Lower lobe of right lung (tissue), 2 donors: Measurements from ENCODE around the gene KCNIP3. TPM values are rescaled to one million over a fixed set of nuclear protein-coding genes. Genes with fewer than 3 reads are reported as not detected.

Experiments used
- ATAC-seq, 2 donors: fragments of 200-7000 bp; cut with Tn5 transposase; one replicate each; pipeline ENCODE4 v1.9.1; 2020 to 2022; ENCODE audit warnings: mild to moderate bottlenecking in 2 of 2, moderate library complexity in 2 of 2
- DNase-seq: peaks from one replicate; pipeline ENCODE4 v3.0.0-alpha.2; 2020
- H3K27ac ChIP-seq: fragments of 200-600 bp; one replicate; pipeline ENCODE4 v1.8.0; 2022
- H3K27me3 ChIP-seq: fragments of 200-600 bp; one replicate; pipeline ENCODE4 v1.8.0; 2022; ENCODE audit warnings: low read depth
- H3K36me3 ChIP-seq: fragments of 200-600 bp; one replicate; pipeline ENCODE4 v1.8.0; 2022; ENCODE audit warnings: mild to moderate bottlenecking
- H3K4me1 ChIP-seq: fragments of 200-600 bp; one replicate; pipeline ENCODE4 v1.8.0; 2022
- H3K4me3 ChIP-seq: fragments of 200-600 bp; one replicate; pipeline ENCODE4 v1.8.0; 2022; ENCODE audit warnings: mild to moderate bottlenecking
- H3K9me3 ChIP-seq: fragments of 200-600 bp; one replicate; pipeline ENCODE4 v1.8.0; 2022
- CTCF ChIP-seq: fragments of 200-600 bp; IDR thresholded peaks from one replicate; pipeline ENCODE4 v1.8.0; 2022; ENCODE audit warnings: antibody characterized with exemption, mild to moderate bottlenecking
- intact Hi-C: fragments of 100-400 bp; cut with DNase I; formaldehyde crosslinking; loops from one replicate; pipeline ENCODE4 v1.11.0; 2022
- total RNA-seq: library from RNA; stranded (reverse); fragmentation: NEBNext Ultra II Directional; extraction: Animal tissue kit (Norgen Biotek cat#: 25700); gene quantifications from one replicate; pipeline ENCODE4 v1.2.1, GENCODE V29; 2021
- donor health status: DM: no; HTN: yes; CAD: no; lungs with severe emphysema.

KCNIP3 gene
- total RNA-seq, 1 donor from 2014 or later = 2.6 TPM

GRCh38 chr2:95349568-95350322 is 52.6 kb downstream of the KCNIP3 start:
- DNase-seq (no peak), ATAC-seq (no peak)
- Histone ChIP-seq H3K4me3 (no peak overlapping the region), H3K4me1 (peaks cover 11% of the 10 kb centered on the region), H3K9me3 (no peaks in the 10 kb centered on the region), H3K27ac (no peak overlapping the region), H3K36me3 (no peaks in the 10 kb centered on the region), H3K27me3 (peaks cover 19% of the 10 kb centered on the region)
- TF ChIP-seq CTCF = no peak
- intact Hi-C loops = no loop called here

- no peak overlapping the region for H3K27ac ChIP-seq
- H3K4me1 ChIP-seq = peaks cover 7% of the 10 kb centered on the region
- no peak for TF ChIP-seq CTCF
- H3K36me3 ChIP-seq = no peaks in the 10 kb centered on the region
- H3K27me3 ChIP-seq = peaks cover 17% of the 10 kb centered on the region
- H3K4me3 ChIP-seq = no peak overlapping the region
- DNase-seq (no peak), ATAC-seq (no peak)
- H3K9me3 ChIP-seq = no peaks in the 10 kb centered on the region
- intact Hi-C loops = no loop called here
Measured at GRCh38 chr2:95350368-95350767, 53.2 kb downstream of the KCNIP3 start.

- H3K36me3 ChIP-seq = no peaks in the 10 kb centered on the region
- TF ChIP-seq CTCF = no peak
- ATAC-seq (no peak), DNase-seq (no peak)
- H3K4me1 ChIP-seq = peaks cover 1% of the 10 kb centered on the region
- intact Hi-C loops = no loop called here
- no peak overlapping the region for H3K4me3 ChIP-seq
- H3K9me3 ChIP-seq = no peaks in the 10 kb centered on the region
- no peak overlapping the region for H3K27ac ChIP-seq
- peaks cover 14% of the 10 kb centered on the region for H3K27me3 ChIP-seq
Measured at GRCh38 chr2:95350774-95351597, 53.8 kb downstream of the KCNIP3 start.

GRCh38 chr2:95351598-95351915 is 54.4 kb downstream of the KCNIP3 start:
- no peak for TF ChIP-seq CTCF
- Histone ChIP-seq H3K9me3 (no peaks in the 10 kb centered on the region), H3K36me3 (no peaks in the 10 kb centered on the region), H3K27me3 (peaks cover 13% of the 10 kb centered on the region), H3K27ac (no peak overlapping the region), H3K4me1 (no peaks in the 10 kb centered on the region), H3K4me3 (no peak overlapping the region)
- intact Hi-C loops = no loop called here
- DNase-seq = no peak
- no peak for ATAC-seq

- Histone ChIP-seq H3K27me3 (peaks cover 5% of the 10 kb centered on the region), H3K36me3 (no peaks in the 10 kb centered on the region), H3K4me1 (no peaks in the 10 kb centered on the region), H3K4me3 (no peak overlapping the region), H3K9me3 (no peaks in the 10 kb centered on the region), H3K27ac (no peak overlapping the region)
- intact Hi-C loops = no loop called here
- ATAC-seq (no peak), DNase-seq (no peak)
- TF ChIP-seq CTCF = no peak
Measured at GRCh38 chr2:95352310-95353054, 55.3 kb downstream of the KCNIP3 start.
